Measurements from ENCODE around the gene VTI1A. TPM values are rescaled to one million over a fixed set of nuclear protein-coding genes. Genes with fewer than 3 reads are reported as not detected.

VTI1A gene
- total RNA-seq, 1 donor from 2014 or later = 39.4 TPM

DNA sequence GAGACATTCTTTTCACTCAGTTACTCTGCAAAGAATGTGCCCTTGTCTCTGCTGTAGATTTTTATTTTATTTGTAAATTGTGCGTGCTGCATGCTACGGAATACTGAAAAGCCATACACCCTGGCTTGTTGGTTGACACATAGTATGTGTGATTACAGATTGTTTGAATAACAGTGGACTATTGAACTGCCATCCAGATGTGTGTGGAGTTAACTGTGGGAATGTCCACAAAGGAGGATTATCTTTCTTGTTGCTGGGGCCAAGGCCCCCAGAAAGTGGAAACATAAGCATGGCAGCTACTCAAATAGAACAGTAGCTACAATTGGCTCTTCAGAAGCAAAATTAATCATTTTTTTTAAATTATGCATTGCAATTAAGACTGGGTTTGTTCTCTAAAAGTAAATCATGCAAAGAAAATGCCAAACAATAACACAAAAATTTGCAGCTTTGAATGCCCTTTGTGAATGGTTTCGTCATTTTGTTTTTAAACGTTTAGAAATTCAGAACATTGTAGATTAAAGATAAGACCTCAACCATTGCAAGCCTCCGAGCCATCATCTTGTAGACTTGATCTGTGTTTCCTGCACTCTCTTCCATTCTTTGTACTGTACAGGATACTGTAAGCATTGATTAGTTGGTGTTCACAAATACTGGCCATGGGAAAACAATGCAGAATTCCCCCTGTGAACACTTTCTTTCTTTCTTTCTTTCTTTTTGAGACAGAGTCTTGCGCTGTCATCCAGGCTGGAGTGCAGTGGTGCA is 292.8 kb downstream of the VTI1A start:
- H3K36me3 Mint-ChIP-seq (ENCODE audit: insufficient read depth) = no peaks in the 10 kb centered on the region
- TF ChIP-seq, protein P1, sequence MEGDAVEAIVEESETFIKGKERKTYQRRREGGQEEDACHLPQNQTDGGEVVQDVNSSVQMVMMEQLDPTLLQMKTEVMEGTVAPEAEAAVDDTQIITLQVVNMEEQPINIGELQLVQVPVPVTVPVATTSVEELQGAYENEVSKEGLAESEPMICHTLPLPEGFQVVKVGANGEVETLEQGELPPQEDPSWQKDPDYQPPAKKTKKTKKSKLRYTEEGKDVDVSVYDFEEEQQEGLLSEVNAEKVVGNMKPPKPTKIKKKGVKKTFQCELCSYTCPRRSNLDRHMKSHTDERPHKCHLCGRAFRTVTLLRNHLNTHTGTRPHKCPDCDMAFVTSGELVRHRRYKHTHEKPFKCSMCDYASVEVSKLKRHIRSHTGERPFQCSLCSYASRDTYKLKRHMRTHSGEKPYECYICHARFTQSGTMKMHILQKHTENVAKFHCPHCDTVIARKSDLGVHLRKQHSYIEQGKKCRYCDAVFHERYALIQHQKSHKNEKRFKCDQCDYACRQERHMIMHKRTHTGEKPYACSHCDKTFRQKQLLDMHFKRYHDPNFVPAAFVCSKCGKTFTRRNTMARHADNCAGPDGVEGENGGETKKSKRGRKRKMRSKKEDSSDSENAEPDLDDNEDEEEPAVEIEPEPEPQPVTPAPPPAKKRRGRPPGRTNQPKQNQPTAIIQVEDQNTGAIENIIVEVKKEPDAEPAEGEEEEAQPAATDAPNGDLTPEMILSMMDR (IDR thresholded peaks at IDR 0.05; ENCODE audit: unreplicated experiment) = no peak
- H3K4me3 Mint-ChIP-seq (ENCODE audit: low read depth) = no peak overlapping the region
- no peaks in the 10 kb centered on the region for H3K9me3 Mint-ChIP-seq (ENCODE audit: low read depth)
- no peak for DNase-seq (ENCODE audit: low spot score, unreplicated experiment)
- H3K27ac Mint-ChIP-seq = peak overlapping the region; percentile 89
- H3K27me3 Mint-ChIP-seq = no peaks in the 10 kb centered on the region
- peaks cover 71% of the 10 kb centered on the region for H3K4me1 Mint-ChIP-seq (ENCODE audit: low read depth)

DNA sequence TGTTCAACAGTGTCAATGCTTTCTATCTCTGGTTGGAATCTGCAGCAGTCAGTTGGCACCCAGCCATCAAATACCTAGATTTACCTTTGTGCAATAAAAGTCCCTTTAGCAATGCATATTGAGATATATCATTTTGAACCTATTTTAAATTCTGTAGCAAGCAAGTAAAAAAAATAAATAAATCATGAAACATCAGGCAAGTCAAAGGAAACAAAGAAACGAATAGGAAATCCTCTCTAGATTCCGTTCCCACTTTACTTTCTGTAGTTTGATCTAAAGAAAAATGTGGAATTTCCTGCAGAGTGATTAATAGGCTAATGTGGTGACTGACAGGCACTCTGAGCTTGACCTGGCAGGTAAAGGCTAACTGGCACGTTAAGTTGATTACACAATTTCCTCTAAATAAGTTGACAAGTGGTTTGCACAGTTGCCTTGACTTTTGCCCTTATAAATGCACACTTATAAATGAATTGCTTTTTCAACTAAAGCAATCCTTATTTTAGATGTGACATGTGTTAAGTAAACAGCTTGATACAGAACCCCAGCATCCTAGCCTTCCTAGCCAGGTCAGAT is 294.9 kb downstream of the VTI1A start:
- Mint-ChIP-seq H3K4me3 (ENCODE audit: low read depth) (peak overlapping the region; percentile 50), H3K9me3 (ENCODE audit: low read depth) (no peaks in the 10 kb centered on the region), H3K36me3 (ENCODE audit: insufficient read depth) (no peaks in the 10 kb centered on the region), H3K27ac (peak overlapping the region; percentile 94), H3K4me1 (ENCODE audit: low read depth) (peaks cover 82% of the 10 kb centered on the region), H3K27me3 (no peaks in the 10 kb centered on the region)
- DNase-seq (ENCODE audit: low spot score, unreplicated experiment) = no peak
- TF ChIP-seq, protein P1 (IDR thresholded peaks at IDR 0.05; ENCODE audit: unreplicated experiment) = no peak

DNA sequence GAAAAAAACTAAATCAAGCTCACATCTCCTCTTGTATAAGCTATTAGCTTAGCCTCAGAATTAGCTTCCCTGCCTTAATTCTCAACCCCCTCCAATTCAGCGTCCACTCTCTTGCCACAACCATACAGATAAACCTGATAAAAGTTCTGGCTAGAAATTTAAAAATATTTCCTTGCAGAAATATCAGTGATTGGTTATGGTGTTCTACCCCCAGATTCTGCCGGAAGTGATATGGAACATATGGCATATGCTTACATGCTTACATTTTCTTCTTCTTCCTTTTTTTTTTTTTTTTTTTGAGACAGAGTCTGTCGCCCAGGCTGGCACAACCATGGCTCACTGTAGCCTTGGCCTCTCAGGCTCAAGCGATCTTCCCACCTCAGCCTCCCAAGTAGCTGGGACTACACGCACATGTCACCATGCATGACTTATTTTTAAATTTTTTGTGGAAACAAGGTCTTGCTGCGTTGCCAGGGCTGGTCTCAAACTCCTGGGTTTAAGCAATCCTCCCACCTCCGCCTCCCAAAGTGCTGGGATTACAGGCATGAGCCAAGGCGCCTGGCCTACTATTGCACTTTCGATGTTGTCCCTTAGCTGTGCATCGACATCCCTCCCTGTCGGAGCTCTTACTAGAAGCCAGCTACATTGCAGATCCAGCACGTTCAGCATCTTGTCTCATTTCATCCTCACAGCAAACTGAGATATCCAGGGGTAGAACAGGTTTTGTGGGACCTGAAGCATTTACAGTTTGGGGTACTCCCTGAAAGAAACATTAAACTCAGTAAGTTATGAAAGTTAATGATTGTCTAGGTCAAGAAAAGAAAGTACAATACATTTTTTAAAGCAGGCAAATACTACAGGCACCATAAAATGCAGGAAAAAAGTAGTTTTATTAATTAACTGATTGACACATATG is 297.4 kb downstream of the VTI1A start:
- H3K9me3 Mint-ChIP-seq (ENCODE audit: low read depth) = no peaks in the 10 kb centered on the region
- H3K36me3 Mint-ChIP-seq (ENCODE audit: insufficient read depth) = no peaks in the 10 kb centered on the region
- no peak for DNase-seq (ENCODE audit: low spot score, unreplicated experiment)
- peak overlapping the region; percentile 72 for H3K27ac Mint-ChIP-seq
- peak overlapping the region; percentile 20 for H3K4me3 Mint-ChIP-seq (ENCODE audit: low read depth)
- H3K4me1 Mint-ChIP-seq (ENCODE audit: low read depth) = peaks cover 70% of the 10 kb centered on the region
- no peaks in the 10 kb centered on the region for H3K27me3 Mint-ChIP-seq
- TF ChIP-seq, protein P1 (IDR thresholded peaks at IDR 0.05; ENCODE audit: unreplicated experiment) = no peak

DNA sequence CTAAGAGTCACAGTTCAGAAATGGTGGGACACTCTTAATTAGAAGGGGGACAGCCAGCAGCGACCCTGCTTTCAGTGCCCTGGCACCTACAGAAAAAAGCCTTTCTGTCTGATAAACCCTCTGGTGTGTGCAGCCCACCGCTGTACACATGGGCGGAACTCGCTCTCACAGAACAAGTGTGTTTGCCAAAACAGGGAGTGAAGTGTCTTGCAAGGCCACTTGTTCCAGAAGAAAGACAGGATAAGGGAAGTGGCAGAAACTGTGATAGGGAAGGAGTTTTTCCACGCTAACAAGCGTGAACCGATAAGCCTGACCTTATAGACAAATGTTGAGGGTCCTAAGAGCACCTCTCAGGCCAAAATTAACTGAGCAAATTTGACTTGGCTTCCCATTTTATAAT is 299.3 kb downstream of the VTI1A start:
- peaks cover 75% of the 10 kb centered on the region for H3K4me1 Mint-ChIP-seq (ENCODE audit: low read depth)
- TF ChIP-seq, protein P1 (IDR thresholded peaks at IDR 0.05; ENCODE audit: unreplicated experiment) = no peak

More for the DNA sequence above, 299.3 kb downstream of the VTI1A start:
- Mint-ChIP-seq H3K27ac (peak overlapping the region; percentile 91), H3K27me3 (no peaks in the 10 kb centered on the region), H3K36me3 (ENCODE audit: insufficient read depth) (no peaks in the 10 kb centered on the region), H3K9me3 (ENCODE audit: low read depth) (no peaks in the 10 kb centered on the region), H3K4me3 (ENCODE audit: low read depth) (no peak overlapping the region)
- DNase-seq (ENCODE audit: low spot score, unreplicated experiment) = no peak
